ENCODE measurements around the gene TEKT2.

Gene TEKT2

GRCh38 chr1:36128126-36128904 is 44.4 kb downstream of the TEKT2 start:
- DNase-seq (ENCODE audit: low read depth in 2 of 2), result no peak

- no peak for DNase-seq (ENCODE audit: low read depth in 2 of 2)
These were observed 45.0 kb downstream of the TEKT2 start for GRCh38 chr1:36128905-36129206.

DNA sequence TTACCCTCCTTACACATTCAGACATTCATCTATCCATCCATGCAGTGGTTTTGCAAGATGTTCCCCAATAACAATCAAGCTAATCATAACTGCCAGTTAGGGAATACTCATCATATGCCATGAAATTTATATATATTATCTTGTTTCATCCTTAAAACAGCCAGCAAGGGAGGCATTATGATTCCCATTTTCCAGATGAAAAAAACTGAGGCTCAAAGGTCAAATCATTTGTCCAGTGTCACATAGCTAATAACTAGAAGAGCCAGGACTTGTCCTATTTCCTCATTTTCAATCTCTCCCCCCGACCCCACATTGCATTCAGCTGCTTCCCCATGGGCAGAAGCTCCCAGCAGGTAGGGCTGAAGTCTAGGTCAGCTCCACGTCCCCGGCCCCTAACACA is 48.1 kb downstream of the TEKT2 start:
- no peak for DNase-seq (ENCODE audit: low read depth in 2 of 2)

- DNase-seq (ENCODE audit: low read depth in 2 of 2), result no peak
These were observed 49.6 kb downstream of the TEKT2 start for GRCh38 chr1:36133484-36133883.

DNA sequence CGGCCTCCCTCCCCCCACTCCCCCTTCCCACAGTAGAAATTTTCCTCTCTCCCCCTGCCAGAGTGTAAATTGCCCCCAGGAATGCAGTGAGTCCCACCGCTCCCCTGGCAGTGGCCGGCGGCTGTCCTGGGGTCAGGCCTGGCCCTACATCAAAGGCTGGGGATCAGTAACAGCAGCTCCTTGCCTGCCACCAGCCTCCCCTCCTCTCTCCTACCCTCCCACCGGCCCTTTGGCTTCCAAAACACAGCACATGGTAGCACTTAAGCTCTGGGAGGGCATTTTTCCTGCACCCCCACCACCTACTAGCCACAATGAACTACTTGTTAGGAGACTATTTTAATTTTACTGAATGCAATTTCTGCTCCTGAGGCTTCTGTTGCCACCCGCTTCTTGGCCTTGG is 50.1 kb downstream of the TEKT2 start:
- no peak for DNase-seq (ENCODE audit: low read depth in 2 of 2)

DNA sequence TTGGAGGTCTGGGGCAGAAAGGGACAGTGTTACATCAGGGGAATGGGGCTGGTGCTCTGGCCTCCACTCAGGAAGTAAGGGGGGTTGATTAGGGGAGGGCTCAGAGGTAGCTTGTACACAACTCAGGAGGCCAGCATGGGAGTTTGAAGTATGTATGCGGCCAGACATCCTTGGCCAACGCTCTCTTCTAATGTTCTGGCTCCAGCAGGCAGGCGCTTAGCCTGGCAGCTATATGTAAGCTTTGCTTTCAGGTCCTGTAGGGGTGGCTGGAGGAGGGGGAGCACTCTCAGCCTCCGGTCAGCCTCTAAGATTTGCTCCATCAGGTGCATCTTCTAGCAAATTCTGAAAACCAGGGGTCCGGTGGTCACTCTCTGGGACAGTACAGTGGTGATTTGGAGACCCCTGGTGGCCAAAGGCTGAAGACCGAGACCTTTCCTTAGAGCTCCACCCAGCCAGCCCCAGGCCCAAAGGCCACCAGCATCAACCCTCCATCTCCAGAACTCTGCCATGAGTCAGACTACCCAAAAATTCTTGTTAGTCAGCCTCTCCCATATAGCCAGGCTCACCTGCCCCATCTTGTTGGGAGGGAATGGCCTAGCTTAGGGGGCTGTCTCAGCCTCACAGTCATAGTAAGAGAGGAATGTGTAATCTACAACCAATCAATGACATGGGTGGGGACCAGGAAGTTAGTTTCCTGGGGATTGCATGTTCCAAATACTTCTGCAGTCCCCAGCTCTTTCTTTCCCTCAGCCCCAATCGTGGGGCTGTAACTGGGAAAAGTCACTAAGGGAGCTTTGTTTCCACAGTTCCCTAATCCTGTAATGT is 50.8 kb downstream of the TEKT2 start:
- DNase-seq (ENCODE audit: low read depth in 2 of 2), result no peak

DNA sequence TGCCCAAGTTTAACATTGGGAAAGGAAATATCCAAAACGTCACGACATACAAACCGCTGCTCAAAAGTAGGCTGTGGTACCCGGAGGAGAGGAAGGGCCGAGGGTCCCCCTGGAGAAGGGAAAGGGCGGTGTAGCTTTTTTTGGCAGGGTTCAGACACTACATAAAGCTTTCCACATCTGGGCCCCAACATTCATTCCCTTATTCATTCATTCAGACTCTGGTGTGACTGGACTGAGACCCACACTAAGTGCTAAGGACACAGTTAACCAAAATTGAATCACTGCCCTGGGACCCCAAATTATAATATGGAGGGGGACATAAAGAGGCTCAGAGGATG is 51.4 kb downstream of the TEKT2 start:
- DNase-seq (ENCODE audit: low read depth in 2 of 2), result no peak

DNA sequence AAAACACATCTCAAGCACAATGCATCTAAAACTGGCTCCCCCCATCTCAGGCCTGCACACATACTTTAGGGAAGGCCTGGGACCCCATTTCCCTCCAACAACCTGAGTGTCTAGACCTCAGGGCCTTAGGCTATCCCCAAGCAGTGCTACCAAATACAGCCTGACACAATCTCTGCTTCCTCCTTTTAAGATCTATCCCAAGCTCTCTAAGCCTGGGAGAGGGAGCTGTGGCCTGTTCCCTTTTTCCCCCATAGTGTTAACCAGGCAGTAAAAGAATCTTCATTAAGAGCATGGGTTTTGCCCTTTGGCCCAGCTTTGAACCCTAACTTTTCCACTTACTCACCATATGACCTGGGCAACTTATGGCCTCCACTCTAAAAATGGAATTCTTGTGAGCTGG is 51.9 kb downstream of the TEKT2 start:
- no peak for DNase-seq (ENCODE audit: low read depth in 2 of 2)

GRCh38 chr1:36136535-36136934 is 52.6 kb downstream of the TEKT2 start:
- DNase-seq (ENCODE audit: low read depth in 2 of 2), result no peak

GRCh38 chr1:36137226-36137625 is 53.3 kb downstream of the TEKT2 start:
- DNase-seq (ENCODE audit: low read depth in 2 of 2), result no peak

- no peak for DNase-seq (ENCODE audit: low read depth in 2 of 2)
These were observed 53.9 kb downstream of the TEKT2 start for GRCh38 chr1:36137776-36138175.
